Activated naive CD4-positive, alpha-beta T cell treated with anti-CD3 and anti-CD28 coated beads, Interleukin-2, amount 50 U/mL, for 16 hours (primary cell): Measurements from ENCODE around the gene SETD2.

Experiments
- DNase-seq: peaks from one replicate; pipeline ENCODE4 v3.0.0-alpha.2; 2020

SETD2 gene

GRCh38 chr3:46979958-46980497 lies 183.9 kb downstream of the SETD2 start:
- no peak for DNase-seq

GRCh38 chr3:46978985-46979944 lies 184.6 kb downstream of the SETD2 start, which contains the start of gene NBEAL2:
Gene NBEAL2 (plus strand): TSS chr3:46979666. CDS start chr3:46979862, 196 bp downstream.
- DNase-seq, result peak; percentile 96

GRCh38 chr3:46978381-46978780 lies 185.5 kb downstream of the SETD2 start:
- DNase-seq, result no peak

GRCh38 chr3:46977811-46978195 lies 186.1 kb downstream of the SETD2 start:
- DNase-seq, result no peak

- DNase-seq, result peak; percentile 92
Observed at GRCh38 chr3:46976326-46977190, 187.4 kb downstream of the SETD2 start, which contains the start of gene CCDC12. Gene CCDC12 (minus strand): TSS chr3:46976745. CDS start chr3:46976732, 13 bp downstream.

GRCh38 chr3:46974421-46975171 lies 189.3 kb downstream of the SETD2 start:
- DNase-seq, result no peak

GRCh38 chr3:46972396-46972795 lies 191.5 kb downstream of the SETD2 start:
- DNase-seq, result no peak

GRCh38 chr3:46971742-46972141 lies 192.2 kb downstream of the SETD2 start:
- no peak for DNase-seq

- DNase-seq, result no peak
Observed at GRCh38 chr3:46971151-46971550, 192.8 kb downstream of the SETD2 start.

GRCh38 chr3:46970391-46971091 lies 193.4 kb downstream of the SETD2 start:
- no peak for DNase-seq

GRCh38 chr3:46968783-46969428 lies 195.0 kb downstream of the SETD2 start:
- DNase-seq, result no peak

GRCh38 chr3:46966811-46967210 lies 197.1 kb downstream of the SETD2 start:
- no peak for DNase-seq
